ENCODE measurements around the gene CDK9. TPM values are rescaled to one million over a fixed set of nuclear protein-coding genes. Genes with fewer than 3 reads are reported as not detected.

CDK9 gene
- total RNA-seq, 1 donor from 2014 or later, result 132 TPM

DNA sequence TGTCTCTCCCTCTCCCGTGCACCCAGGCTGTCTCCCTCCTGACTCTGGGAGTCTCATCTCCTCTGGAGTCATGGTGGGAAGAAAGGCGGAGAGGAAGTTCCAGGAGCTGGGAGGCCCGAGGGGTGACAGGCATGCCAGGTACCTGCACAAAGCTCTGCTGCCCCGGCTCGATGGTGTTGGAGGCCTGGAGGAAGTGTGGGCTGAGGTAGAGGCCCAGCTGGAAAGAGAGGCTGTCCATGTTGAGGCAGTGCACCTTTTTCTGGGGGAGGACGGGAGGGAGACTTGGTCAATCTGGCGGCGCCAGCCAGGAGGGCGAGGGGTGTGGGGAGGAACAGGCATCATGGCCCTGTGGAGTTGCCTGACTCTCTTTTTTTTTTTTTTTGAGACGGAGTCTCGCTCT, 32.7 kb downstream of the CDK9 start:
- Mint-ChIP-seq H3K4me1 (no peaks in the 10 kb centered on the region), H3K4me3 (no peak overlapping the region), H3K36me3 (ENCODE audit: low read depth) (peaks cover 41% of the 10 kb centered on the region), H3K9me3 (no peaks in the 10 kb centered on the region), H3K27me3 (no peaks in the 10 kb centered on the region), H3K27ac (no peak overlapping the region)
- ChIA-PET POLR2A (interaction anchor here (0.7 kb wide), 1 partner anchor 71 kb away, joined by 3 read pairs; no protein-coding TSS in a partner anchor), CTCF (no interaction called here)
- intact Hi-C loops (cut with micrococcal nuclease), result no loop called here
- TF ChIP-seq, protein P1, sequence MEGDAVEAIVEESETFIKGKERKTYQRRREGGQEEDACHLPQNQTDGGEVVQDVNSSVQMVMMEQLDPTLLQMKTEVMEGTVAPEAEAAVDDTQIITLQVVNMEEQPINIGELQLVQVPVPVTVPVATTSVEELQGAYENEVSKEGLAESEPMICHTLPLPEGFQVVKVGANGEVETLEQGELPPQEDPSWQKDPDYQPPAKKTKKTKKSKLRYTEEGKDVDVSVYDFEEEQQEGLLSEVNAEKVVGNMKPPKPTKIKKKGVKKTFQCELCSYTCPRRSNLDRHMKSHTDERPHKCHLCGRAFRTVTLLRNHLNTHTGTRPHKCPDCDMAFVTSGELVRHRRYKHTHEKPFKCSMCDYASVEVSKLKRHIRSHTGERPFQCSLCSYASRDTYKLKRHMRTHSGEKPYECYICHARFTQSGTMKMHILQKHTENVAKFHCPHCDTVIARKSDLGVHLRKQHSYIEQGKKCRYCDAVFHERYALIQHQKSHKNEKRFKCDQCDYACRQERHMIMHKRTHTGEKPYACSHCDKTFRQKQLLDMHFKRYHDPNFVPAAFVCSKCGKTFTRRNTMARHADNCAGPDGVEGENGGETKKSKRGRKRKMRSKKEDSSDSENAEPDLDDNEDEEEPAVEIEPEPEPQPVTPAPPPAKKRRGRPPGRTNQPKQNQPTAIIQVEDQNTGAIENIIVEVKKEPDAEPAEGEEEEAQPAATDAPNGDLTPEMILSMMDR (IDR thresholded peaks at IDR 0.05), result no peak
- DNase-seq (no peak), ATAC-seq (ENCODE audit: low read depth) (no peak)

DNA sequence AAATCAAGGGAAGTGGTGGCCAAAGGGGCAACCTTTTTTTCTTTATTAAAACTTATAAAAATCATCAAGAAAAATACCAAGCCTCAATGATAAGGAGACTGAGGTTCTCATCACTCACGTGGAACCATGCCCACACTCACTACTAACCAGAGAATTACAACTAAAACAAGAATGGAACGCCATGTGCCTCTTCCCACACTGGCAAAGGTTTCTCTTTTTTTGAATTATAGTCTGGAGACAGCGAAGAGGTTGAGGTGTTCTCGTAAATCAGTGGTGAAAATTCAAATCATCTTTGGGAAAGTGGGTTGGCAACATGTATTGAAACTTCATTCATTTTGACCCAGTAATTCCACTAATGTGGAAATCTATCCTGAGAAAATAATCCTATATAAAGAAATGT, 36.3 kb downstream of the CDK9 start:
- intact Hi-C loops (cut with micrococcal nuclease), result no loop called here
- Mint-ChIP-seq H3K9me3 (no peaks in the 10 kb centered on the region), H3K36me3 (ENCODE audit: low read depth) (peaks cover 21% of the 10 kb centered on the region), H3K27me3 (no peaks in the 10 kb centered on the region), H3K27ac (no peak overlapping the region), H3K4me3 (no peak overlapping the region), H3K4me1 (no peaks in the 10 kb centered on the region)
- TF ChIP-seq, protein P1 (IDR thresholded peaks at IDR 0.05), result no peak
- ChIA-PET CTCF (no interaction called here), POLR2A (interaction anchor here (0.6 kb wide), 1 partner anchor 10 kb away, joined by 8 read pairs; no protein-coding TSS in a partner anchor)
- DNase-seq (no peak), ATAC-seq (ENCODE audit: low read depth) (no peak)

DNA sequence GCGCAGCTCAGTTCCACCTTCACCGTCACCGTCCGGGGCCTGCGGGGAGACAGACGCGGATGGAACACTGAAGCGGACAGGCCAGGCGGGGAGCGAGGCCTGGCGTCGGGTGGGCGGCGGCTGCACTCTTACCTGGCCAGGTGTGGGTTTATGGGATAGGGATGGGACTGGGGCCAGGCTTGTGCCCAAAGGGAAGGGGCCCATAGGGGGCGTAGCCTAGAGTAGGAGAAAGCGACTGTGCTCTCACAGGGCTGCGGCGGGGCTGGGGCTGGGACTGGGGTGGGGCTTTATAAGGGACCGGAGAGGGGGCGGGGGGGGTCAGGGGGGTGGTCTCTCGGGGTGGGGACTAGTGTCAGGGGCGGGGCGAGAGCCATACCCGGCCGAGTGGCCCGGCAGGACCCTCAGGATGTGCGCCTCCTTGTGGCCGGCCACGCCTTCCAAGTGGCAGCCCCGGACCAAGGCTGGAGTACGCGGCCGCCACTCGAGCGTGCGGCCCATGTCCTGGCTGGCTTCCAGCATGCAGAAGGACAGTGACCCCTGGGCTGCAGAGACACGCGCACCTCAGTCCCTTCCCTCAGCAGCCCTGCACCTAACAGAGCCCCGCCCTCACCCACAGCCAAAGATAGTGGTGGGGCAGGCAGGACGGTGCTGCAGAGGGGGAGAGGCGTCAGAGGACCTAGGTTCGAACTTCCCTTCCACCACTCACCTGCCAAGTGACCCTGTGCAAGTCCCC, 39.7 kb downstream of the CDK9 start:
- TF ChIP-seq, protein P1 (IDR thresholded peaks at IDR 0.05), result no peak
- no peak overlapping the region for H3K27ac Mint-ChIP-seq
- no peaks in the 10 kb centered on the region for H3K9me3 Mint-ChIP-seq
- no peaks in the 10 kb centered on the region for H3K4me1 Mint-ChIP-seq
- ChIA-PET POLR2A (no interaction called here), CTCF (no interaction called here)
- ATAC-seq (ENCODE audit: low read depth), result no peak
- intact Hi-C loops (cut with micrococcal nuclease), result no loop called here
- no peak for DNase-seq
- no peaks in the 10 kb centered on the region for H3K27me3 Mint-ChIP-seq
- peaks cover 5% of the 10 kb centered on the region for H3K36me3 Mint-ChIP-seq (ENCODE audit: low read depth)
- no peak overlapping the region for H3K4me3 Mint-ChIP-seq

DNA sequence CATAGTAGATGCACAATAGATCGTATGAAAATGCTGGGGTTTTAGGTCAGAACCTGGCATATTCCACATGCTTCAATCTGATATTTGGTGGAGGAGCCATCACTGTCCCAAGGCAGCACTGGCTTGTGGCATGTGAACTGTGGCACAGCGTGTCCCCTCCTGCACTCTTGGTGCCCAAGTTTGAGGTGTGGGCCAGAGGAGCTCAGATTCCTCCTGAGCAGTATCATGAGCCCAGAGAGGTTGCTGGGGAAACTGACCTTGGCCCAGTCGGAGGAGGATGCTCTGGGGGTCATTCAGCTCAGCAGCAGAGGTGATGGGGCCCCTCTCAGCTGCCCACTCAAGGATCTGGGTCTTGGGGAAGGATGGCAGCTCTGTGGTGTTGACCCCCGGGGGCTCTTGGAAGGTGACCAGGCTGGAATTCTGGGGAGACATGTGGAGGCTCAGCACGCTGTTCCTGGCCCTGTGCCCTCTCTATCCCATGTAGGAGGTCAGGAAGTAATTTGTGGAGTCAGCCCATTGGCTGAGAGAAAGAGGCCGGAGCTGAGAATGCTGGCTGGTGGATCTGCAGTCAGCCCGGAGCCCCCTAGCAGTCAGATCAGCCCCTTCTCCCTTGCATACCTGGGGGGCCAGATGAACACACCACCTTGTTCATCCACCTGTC, 40.5 kb downstream of the CDK9 start:
- no peaks in the 10 kb centered on the region for H3K27me3 Mint-ChIP-seq
- ChIA-PET POLR2A (no interaction called here), CTCF (no interaction called here)
- no peaks in the 10 kb centered on the region for H3K4me1 Mint-ChIP-seq
- no peak overlapping the region for H3K27ac Mint-ChIP-seq
- TF ChIP-seq, protein P1 (IDR thresholded peaks at IDR 0.05), result no peak
- intact Hi-C loops (cut with micrococcal nuclease), result no loop called here
- H3K9me3 Mint-ChIP-seq, result no peaks in the 10 kb centered on the region
- no peak overlapping the region for H3K4me3 Mint-ChIP-seq
- DNase-seq (no peak), ATAC-seq (ENCODE audit: low read depth) (no peak)
- H3K36me3 Mint-ChIP-seq (ENCODE audit: low read depth), result peaks cover 5% of the 10 kb centered on the region

DNA sequence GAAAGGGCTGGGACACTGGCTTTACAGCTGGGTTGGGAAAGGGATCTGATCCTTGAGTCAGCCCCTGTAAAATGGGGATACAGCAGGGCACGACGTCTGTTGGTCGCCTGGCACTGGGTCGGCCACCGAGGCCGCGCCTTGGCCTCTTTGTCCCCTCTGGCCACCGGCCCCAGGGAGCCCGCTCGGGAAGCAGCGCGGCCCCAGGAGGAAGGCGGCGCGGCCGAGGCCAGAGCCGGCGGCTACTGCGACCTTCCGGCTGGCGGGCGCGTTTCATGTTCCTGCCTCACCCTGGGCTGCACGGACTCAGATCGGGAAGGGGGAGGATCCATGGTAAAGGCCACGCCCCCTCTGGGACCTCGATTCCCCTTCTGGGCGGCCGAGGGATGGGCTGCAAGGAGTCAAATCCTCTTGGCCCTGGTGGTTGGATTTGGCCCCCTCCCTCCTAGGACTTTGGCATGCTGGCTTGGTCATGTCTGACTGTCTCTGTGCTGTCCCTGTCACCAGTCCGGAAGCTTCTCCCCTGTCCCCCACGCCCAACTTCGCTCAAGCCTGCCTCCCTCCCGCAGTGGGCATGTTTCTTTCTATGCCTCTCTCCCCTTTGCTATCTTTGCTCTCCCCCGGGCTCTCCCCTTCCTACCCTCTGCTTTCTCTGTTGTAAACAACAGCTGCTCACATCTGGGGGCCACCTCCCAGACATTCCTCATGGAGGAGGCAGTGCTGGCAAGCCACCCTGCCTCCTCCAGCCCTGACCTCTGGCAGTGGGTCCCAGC, 42.6 kb downstream of the CDK9 start:
- intact Hi-C loops (cut with micrococcal nuclease), result no loop called here
- no peaks in the 10 kb centered on the region for H3K27me3 Mint-ChIP-seq
- DNase-seq (no peak), ATAC-seq (ENCODE audit: low read depth) (no peak)
- no peak overlapping the region for H3K4me3 Mint-ChIP-seq
- TF ChIP-seq, protein P1 (IDR thresholded peaks at IDR 0.05), result no peak
- no peak overlapping the region for H3K27ac Mint-ChIP-seq
- CTCF ChIA-PET, result no interaction called here
- H3K36me3 Mint-ChIP-seq (ENCODE audit: low read depth), result peaks cover 5% of the 10 kb centered on the region
- H3K4me1 Mint-ChIP-seq, result no peaks in the 10 kb centered on the region
- H3K9me3 Mint-ChIP-seq, result no peaks in the 10 kb centered on the region
- POLR2A ChIA-PET, result interaction anchor here (0.7 kb wide), 1 partner anchor 174 kb away, joined by 3 read pairs; no protein-coding TSS in a partner anchor
